GM08714 (cell line): Measurements from ENCODE around the gene FAM120AOS.
A peak's percentile ranks its signal among the peaks of the same experiment; 100 is the strongest.
"Not testable (repeated sequence)": the region's sequence is repeated elsewhere in the genome, so short reads cannot be mapped to it uniquely, and the experiment has no call there.

Experiments
- H3K4me3 ChIP-seq: fragments of 200-500 bp; sonication (Bioruptor generic); 2 replicates; pipeline ENCODE4 v1.5.1; 2014; ENCODE audit warnings: mild to moderate bottlenecking, low read length, inconsistent platforms
- ZNF274 ChIP-seq: IDR thresholded peaks from 2 replicates; pipeline ENCODE4 v1.6.1; 2012; ENCODE audit warnings: mild to moderate bottlenecking, low read depth, low read length

FAM120AOS gene

DNA sequence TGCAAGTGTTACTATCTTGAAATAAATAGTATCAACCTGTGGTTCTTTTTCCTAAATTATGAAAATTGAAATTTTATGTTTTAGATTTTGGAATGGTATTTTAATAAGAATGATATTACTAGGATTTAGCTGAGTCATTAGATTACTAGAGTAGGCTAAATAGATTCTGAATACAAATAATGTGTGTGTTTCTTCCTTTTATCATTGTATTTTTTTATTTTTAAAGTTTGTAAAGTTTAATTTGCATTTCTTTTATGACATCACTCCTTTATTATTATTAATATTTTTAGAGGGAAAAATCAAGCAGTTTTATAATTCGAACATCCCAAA lies 8.0 kb upstream of the FAM120AOS start:
- H3K4me3 ChIP-seq: no peak overlapping the region
- no peak for TF ChIP-seq ZNF274

DNA sequence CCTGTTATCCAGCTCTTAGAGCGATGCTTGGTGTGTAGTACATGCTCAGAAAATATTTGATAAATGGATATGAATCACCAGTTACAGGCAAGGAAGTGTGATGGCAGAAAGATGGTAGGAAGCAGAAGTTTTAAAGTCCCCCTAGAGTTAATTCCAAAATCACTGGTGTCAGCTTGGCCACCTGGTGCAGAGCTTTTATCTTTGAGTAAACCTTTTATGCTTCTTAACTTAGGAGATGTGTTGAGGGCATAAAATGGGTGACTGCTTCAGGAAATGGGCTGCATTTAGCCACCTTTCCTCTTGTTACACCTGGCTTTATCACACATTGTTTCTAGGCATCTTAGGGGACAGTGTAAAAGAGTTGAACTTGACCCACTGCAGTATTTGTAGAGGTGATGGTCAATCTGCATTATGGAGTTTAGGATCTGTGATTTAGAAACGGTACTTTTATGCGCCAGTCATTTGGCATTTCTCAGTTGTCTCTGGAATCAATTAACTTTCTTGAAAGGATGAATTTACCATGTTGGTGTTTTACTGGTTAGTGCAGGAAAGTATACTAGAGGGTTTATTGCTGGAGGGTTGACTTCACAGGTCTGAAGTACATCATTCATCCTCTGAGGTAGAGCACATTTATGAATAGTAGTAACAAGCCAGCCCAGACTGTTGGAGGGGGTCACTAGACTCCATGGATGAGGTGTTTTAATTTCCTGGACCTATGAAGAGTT lies 7.5 kb upstream of the FAM120AOS start:
- no peak for TF ChIP-seq ZNF274
- H3K4me3 ChIP-seq: no peak overlapping the region

DNA sequence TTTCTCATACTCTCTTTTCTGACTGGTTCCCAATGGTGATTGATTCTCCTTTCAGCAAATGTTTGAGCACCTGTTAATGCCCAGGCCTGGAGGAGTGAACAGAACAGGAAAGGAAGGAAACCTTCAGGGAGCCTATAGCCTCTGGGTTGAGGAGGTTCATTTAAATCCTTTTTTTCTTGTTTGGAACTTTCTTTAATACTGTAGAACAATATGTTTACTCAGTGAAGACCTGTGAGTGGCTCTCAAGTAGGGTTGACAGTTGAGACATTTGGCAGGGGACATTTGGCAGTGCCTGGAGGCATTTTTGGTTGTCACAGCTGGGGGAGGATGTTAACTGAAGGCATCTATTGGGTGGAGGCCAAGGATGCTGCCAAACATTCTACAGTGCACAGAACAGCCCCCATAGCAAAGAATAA lies 6.1 kb upstream of the FAM120AOS start:
- TF ChIP-seq ZNF274: no peak

DNA sequence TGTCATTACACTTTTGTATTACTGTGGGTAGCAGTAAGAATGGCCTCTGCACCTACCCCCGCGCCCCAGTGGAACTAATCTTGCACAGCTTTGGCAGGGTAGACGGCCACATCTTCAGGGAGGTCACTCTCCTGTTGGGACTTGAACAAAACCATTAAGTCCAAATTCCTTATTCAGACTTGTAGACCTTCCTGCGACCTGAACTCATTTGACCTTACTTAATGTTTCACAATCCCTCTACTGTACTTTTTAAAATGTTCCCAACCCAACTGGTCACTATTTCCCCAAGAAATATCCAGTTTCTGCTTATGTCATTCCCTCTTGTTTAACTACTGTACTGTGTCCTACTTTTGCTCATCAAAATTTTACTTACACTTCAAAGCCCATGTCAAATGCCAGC lies 5.3 kb upstream of the FAM120AOS start:
- no peak overlapping the region for H3K4me3 ChIP-seq
- TF ChIP-seq ZNF274: no peak

More for the DNA sequence above, 6.1 kb upstream of the FAM120AOS start:
- no peak overlapping the region for H3K4me3 ChIP-seq

DNA sequence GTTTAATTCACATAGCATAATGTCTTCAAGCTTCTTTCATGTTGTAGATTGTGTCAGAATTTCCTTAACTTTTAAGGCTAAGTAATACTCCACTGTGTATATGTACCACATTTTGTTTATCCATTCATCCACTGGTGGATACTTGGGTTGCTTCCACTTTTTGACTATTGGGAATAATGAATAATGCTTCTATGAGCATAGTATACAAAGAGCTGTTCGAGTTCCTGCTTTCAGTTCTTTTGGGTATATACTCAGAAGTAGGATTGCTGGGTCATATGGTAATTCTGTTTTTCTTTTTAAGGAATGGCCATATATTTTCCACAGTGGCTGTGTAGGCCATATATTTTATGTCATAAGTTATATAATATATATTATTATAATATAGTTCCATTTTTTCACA lies 3.6 kb upstream of the FAM120AOS start:
- TF ChIP-seq ZNF274: no peak
- H3K4me3 ChIP-seq: no peak overlapping the region

DNA sequence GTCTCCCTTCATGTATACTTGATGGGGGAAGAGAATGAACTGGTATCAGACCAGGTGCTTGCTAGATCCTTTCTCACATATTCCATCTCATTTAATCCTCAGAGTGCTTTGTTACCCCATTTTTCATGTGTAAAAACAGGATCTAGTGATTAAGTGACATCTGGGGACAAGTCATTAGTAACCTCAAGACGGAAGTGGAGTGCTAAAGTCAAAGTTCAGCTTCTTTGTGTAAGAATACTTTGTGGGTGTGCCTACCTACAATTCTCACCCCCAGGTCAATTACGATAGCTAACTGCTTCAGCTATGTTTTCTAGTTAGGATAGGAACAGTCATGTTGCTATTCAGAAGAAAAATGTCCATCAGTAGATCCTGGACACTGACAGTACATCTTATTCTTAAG lies 3.1 kb upstream of the FAM120AOS start:
- no peak overlapping the region for H3K4me3 ChIP-seq
- no peak for TF ChIP-seq ZNF274

DNA sequence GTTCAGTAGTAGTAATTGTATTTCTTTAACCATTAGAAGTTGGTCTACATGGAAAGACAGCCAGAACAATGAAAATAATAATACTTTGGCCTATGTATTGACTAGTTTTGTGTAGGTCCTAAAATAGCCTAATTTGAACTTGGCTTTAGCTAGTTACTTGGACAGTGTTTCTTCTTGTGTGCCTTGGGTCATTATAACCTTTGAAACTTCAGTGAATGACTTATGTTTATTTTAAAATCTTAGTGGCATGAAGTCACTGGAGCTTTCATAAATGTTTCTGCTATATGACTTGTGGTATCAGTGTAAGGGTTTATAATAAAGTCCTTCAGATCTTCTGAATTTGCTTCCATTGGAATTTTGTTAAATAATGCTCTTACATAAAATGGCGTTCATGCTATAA lies 2.6 kb upstream of the FAM120AOS start:
- TF ChIP-seq ZNF274: no peak
- no peak overlapping the region for H3K4me3 ChIP-seq

DNA sequence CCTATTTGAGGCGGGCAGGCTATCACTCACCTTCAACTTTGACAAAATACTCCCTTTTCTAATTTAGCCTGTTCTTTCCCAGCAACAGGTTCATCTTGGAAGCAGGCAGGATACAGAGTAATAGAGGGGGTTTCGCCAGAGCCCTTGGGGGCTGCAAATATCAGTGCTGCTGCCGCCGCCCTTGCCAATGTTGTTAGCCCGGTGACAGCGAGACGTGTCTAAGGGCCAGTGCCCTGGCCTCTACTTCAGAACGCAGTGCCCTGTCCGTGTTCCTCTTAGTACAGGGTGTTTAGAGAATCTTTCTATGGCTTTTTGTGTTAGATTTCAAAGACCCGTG lies 703 bp downstream of the FAM120AOS start:
- H3K4me3 ChIP-seq: peak overlapping the region; percentile 78
- no peak for TF ChIP-seq ZNF274

DNA sequence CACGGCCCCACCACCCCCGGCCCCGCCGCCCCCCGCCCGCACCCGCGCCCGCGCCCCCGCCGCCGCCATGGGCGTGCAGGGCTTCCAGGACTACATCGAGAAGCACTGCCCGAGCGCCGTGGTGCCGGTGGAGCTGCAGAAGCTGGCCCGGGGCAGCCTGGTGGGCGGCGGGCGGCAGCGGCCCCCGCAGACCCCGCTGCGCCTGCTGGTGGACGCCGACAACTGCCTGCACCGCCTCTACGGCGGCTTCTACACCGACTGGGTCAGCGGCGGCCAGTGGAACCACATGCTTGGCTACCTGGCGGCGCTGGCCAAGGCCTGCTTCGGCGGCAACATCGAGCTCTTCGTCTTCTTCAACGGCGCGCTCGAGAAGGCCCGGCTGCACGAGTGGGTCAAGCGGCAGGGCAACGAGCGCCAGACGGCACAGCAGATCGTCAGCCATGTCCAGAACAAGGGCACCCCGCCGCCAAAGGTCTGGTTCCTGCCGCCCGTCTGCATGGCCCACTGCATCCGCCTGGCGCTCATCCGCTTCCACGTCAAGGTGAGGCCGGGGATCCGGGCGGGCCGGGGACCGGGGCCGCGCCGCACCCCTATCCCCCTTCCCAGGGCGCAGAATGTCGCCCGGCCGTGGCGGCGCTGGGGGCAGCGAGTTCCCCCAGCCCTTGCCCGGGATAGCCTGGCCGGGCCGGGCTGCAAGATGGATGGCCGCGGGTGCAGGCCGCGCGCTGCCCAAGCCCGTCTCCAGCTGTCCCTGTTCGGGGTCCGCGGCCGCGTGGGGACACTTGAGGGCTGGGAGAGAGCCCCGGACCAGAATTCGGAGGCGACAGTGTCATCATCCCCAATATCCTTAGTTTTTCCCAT lies 1.3 kb downstream of the FAM120AOS start:
- TF ChIP-seq ZNF274: no peak

DNA sequence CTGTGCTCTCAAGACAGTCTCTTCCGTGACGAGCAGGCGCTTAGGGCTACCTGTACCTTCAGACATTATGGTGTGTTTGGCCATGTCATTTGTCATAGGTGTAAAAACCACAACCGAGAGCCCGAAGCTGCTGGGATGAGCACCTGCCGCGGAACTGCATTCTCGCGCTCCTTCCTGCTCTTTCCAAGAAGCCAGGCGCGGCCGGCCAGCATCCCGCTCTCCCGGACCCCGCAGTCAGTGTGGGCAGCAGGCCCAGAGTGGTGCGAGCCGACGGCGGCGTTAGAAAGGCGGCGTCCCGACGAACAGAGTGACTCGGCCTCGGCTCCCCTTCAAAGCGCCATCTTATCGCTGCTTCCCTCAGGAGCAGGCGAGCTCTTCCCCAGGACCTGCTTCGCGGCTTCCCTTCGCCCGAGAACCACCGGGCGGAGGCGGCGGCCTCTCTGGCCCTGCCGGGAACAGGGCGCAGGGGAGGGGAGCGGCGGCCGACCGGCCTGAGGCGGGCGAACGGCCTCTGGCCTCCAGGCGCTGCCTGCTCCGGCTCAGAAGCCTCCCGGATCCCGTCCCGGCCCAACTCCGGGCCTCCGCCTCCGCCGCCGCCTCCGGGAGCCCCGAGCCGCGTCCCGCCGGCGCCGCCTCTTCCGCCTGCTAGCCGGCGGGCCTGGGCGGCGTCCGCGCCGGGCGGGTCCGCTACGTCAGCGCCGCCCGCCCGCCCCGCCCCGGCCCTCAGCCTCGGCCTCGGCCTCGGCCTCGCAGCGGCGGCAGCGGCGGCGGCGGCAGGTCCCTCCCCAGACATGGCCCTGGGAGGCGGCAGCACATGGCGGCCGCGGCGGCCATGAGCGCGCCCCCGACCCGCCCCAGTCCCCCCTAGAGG lies 2.2 kb downstream of the FAM120AOS start, which contains the start of gene FAM120A:
TSS of gene FAM120A (plus strand) at position 741 of the 871 bp plus-strand sequence. CDS start 231 bp downstream, outside the sequence.
- TF ChIP-seq ZNF274: no peak

More for the DNA sequence above, 1.3 kb downstream of the FAM120AOS start:
- peak overlapping the region; percentile 78 for H3K4me3 ChIP-seq

DNA sequence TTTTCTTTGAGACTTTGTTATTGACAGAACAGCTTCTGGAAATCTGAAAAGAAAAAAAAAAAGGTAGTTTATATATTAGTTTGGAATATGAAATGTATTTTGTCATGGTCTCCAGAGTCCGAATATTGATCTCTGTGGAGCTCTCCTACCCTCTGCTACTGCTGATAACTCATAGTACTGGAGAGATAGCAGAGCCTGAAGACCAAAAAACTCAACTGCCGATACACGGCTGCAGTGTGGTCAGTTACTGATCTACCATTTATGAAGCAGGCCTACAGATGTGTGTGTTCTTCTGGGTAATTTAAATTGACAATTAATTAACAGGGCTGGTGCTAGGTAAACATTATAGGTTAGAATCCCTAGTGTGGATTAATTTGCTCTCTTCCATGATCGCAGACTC lies 5.7 kb downstream of the FAM120AOS start:
- no peak overlapping the region for H3K4me3 ChIP-seq

More for the DNA sequence above, 2.2 kb downstream of the FAM120AOS start, which contains the start of gene FAM120A:
- peak within 1 kb of the TSS; percentile 94 for H3K4me3 ChIP-seq

DNA sequence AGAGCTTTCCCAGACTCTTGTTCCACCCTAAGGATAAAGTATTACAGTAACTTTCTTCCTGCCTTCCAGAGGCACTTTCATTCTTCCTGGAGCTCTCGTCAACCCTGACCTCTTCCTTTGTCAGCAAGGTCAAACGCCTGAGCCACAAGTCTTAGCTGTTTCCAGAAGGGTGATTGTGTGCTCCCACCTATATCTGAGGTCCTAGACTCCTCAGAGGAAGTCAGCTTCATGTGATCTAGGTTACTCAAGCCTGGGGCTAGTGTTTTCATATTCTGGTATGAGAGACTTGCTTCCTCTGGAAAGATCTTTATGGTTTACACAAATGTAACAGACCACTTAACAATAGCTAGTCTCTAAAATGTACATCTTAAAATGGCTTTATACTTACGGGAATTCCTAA lies 7.3 kb downstream of the FAM120AOS start:
- H3K4me3 ChIP-seq: no peak overlapping the region
- TF ChIP-seq ZNF274: no peak

More for the DNA sequence above, 5.7 kb downstream of the FAM120AOS start:
- no peak for TF ChIP-seq ZNF274

DNA sequence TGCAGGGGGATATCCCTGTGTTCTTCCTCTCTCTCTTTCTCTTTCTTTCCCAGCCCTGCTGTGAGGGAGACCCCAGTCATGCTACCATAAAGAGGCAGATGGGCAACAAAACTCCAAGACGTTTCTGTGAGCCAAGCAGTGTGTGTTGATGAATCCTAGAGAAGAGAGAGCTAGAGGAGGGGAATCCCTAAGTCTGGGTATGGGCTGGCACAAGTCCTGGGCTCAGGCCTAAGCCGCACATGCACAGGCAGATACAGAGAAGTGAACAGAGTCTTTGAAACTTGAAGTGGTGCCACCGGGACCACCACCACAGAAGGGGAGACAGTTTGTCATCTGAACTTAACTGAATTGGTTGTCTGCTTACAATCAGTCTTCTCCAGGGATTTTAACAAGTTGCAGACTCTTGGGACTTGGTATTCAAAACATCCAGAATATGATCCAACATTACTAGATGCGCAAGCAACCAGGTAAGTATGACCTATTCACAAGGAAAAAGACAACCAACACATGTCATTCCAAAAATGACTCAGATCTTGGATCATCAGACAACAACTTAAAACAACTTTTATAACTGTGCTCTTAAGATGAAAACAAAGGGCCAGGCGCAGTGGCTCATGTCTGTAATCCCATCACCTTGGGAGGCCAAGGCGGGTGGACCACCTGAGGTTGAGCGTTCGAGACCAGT lies 12.3 kb downstream of the FAM120AOS start:
- TF ChIP-seq ZNF274: no peak
- no peak overlapping the region for H3K4me3 ChIP-seq

DNA sequence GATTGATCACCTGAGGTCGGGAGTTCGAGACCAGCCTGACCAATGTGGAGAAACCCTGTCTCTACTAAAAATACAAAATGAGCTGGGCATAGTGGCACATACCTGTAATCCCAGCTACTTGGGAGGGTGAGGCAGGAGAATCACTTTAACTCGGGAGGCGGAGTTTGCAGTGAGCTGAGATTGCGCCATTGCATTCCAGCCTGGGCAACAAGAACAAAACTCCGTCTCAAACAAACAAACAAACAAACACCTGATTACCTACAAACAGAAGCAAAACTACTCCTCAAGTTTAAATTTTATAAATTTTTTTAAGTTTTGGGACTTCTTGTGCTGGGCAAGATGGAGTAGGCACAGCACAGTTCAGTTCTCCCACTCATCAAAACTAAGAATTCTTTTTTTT lies 14.1 kb downstream of the FAM120AOS start:
- not testable (repeated sequence) for H3K4me3 ChIP-seq

DNA sequence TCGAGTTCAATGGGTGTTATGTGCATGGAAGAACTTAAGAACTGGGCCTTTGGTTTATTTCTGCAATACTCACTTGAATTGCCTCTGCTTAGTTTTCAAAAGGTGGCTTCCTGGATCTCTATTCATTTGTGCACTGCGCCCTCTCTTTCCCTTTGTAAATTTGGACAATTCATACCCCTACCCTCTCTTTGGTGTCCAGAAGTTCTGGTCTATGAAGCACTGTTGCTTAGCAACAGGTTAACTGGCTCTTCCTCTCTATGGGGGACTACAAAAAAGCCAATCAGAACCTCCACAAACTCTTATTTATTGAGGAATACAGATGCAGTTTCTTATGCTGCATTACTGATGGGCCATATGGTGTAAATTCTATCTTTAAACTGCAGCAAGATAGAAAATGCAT lies 15.4 kb downstream of the FAM120AOS start:
- no peak for TF ChIP-seq ZNF274
- H3K4me3 ChIP-seq: no peak overlapping the region
